Keratinocyte (primary cell): ENCODE measurements around the gene TCTN1. TPM values are rescaled to one million over a fixed set of nuclear protein-coding genes. Genes with fewer than 3 reads are reported as not detected.

Experiments used
- DNase-seq: peaks from one replicate; pipeline ENCODE4 v3.0.0-alpha.2; 2011; ENCODE audit warnings: low read depth, missing footprints, low spot score
- FAIRE-seq: peaks from 2 replicates; lab custom pipeline; 2011; peaks lifted over from hg19 to GRCh38; lab: Jason Lieb, UNC
- H2AFZ ChIP-seq: 2 replicates; pipeline ENCODE4 v1.6.0; 2012; ENCODE audit warnings: low read length, control low read depth, inconsistent platforms; ENCODE audit not compliant: control insufficient read depth
- H3K27ac ChIP-seq: 2 replicates; pipeline ENCODE4 v1.5.1; 2011; ENCODE audit warnings: low read length; ENCODE audit not compliant: control insufficient read depth, insufficient read depth
- H3K27me3 ChIP-seq: 3 replicates; pipeline ENCODE4 v1.6.0; 2011; ENCODE audit warnings: low read length; ENCODE audit not compliant: control insufficient read depth, insufficient read depth; ENCODE audit errors: extremely low read depth
- H3K36me3 ChIP-seq, 2 experiments: 2 replicates in 1 of 2; 3 replicates in 1 of 2; pipeline ENCODE4 v1.5.1; 2011; ENCODE audit warnings: low read length in 2 of 2, mild to moderate bottlenecking in 1 of 2; ENCODE audit not compliant: control insufficient read depth in 2 of 2, insufficient read depth in 2 of 2; ENCODE audit errors: extremely low read depth in 1 of 2
- H3K4me1 ChIP-seq: 3 replicates; pipeline ENCODE4 v1.5.1; 2011; ENCODE audit warnings: low read length; ENCODE audit not compliant: control insufficient read depth, insufficient read depth; ENCODE audit errors: extremely low read depth
- H3K4me2 ChIP-seq: 3 replicates; pipeline ENCODE4 v1.6.0; 2011; ENCODE audit warnings: low read depth, low read length; ENCODE audit not compliant: control insufficient read depth, insufficient read depth; ENCODE audit errors: extremely low read depth
- H3K4me3 ChIP-seq, 3 experiments: fragments of 200-600 bp in 1 of 3; sonication (generic) in 1 of 3; 2 replicates in 2 of 3; 3 replicates in 1 of 3; pipeline ENCODE4 v1.5.1; 2011 to 2016; ENCODE audit warnings: low read length in 3 of 3, mild to moderate bottlenecking in 3 of 3, control low read depth in 2 of 3, inconsistent platforms in 1 of 3, low read depth in 1 of 3, mixed read lengths in 1 of 3, mixed run types in 1 of 3, moderate library complexity in 1 of 3; ENCODE audit not compliant: control insufficient read depth in 2 of 3, insufficient read depth in 2 of 3; ENCODE audit errors: extremely low read depth in 1 of 3
- H3K79me2 ChIP-seq: 2 replicates; pipeline ENCODE4 v1.6.0; 2012; ENCODE audit warnings: low read length; ENCODE audit not compliant: control insufficient read depth, insufficient read depth
- H3K9ac ChIP-seq: 3 replicates; pipeline ENCODE4 v1.6.0; 2011; ENCODE audit warnings: low read length; ENCODE audit not compliant: control insufficient read depth, insufficient read depth; ENCODE audit errors: extremely low read depth
- H3K9me1 ChIP-seq: 3 replicates; pipeline ENCODE4 v1.6.0; 2011; ENCODE audit warnings: low read length; ENCODE audit not compliant: control insufficient read depth, insufficient read depth; ENCODE audit errors: extremely low read depth
- H3K9me3 ChIP-seq: 2 replicates; pipeline ENCODE4 v1.5.1; 2012; ENCODE audit warnings: low read depth, low read length; ENCODE audit not compliant: control insufficient read depth
- H4K20me1 ChIP-seq: 3 replicates; pipeline ENCODE4 v1.6.0; 2011; ENCODE audit warnings: low read length; ENCODE audit not compliant: control insufficient read depth, insufficient read depth; ENCODE audit errors: extremely low read depth
- EZH2 ChIP-seq: IDR thresholded peaks from one replicate; pipeline ENCODE4 v1.6.1; 2012; ENCODE audit warnings: inconsistent platforms, mild to moderate bottlenecking, low read length, moderate library complexity
- dilution Hi-C: fragments of 300-500 bp; cut with MboI; formaldehyde crosslinking; loops from one replicate; pipeline ENCODE4 v1.7.0; 2020; ENCODE audit warnings: low sequenced_read_pairs; ENCODE audit not compliant: extremely low pct_ligation_motif_present
- polyA plus RNA-seq, 5 experiments: library from polyadenylated mRNA; depleted of rRNA in 3 of 5; stranded (reverse) in 3 of 5; stranded (forward) in 1 of 5; unstranded in 1 of 5; fragments of >200 nt; gene quantifications; 1 replicate in 1 of 5; 2 replicates in 3 of 5; 3 replicates in 1 of 5; pipeline versions ENCODE4 v1.2.1 to v1.2.3, GENCODE V29; 2011 to 2012; ENCODE audit warnings: missing spikeins in 2 of 5, low read depth in 1 of 5, low replicate concordance in 1 of 5
- TF ChIP-seq, protein P1 (sequence below), 3 experiments: IDR thresholded peaks in 1 of 3; conservative IDR thresholded peaks in 1 of 3; optimal IDR thresholded peaks in 1 of 3; 2 replicates in 2 of 3; 3 replicates in 1 of 3; pipeline versions ENCODE3 to v1.5.1; 2011; ENCODE audit warnings: low read length in 3 of 3, mild to moderate bottlenecking in 3 of 3, moderate library complexity in 2 of 3, control low read depth in 1 of 3, inconsistent platforms in 1 of 3; ENCODE audit not compliant: insufficient read depth in 2 of 3; ENCODE audit errors: extremely low read depth in 1 of 3

TCTN1 gene
- polyA plus RNA-seq, 1 donor (not counting 4 experiments of a cell fraction or from before 2014, with no cell fraction given), result 30.6 TPM

DNA sequence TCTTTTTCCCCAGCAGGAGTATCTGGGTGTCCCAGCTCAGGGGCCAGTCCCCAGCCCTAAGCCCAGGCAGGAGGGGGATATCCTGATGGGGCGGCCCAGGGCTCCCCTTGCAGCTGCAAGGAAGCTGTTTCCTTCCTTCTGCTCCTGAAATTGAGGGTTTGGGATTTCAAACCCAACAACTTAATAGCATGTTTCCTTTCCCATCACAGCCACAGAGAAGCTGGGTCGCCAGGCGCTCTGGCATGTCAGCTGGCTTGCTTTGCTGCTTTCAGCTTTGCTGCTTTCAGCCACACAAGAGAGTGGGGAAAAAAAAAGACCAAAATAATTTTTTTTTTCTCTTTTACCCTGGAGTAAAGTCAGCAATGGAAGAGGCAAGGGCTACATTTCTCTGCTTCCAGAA lies 44.9 kb downstream of the TCTN1 start:
- Histone ChIP-seq H3K27ac (no peak overlapping the region), H3K36me3 (no peaks in the 10 kb centered on the region), H2AFZ (no peak overlapping the region), H3K4me3 (no peak overlapping the region), H3K27me3 (no peaks in the 10 kb centered on the region), H3K9ac (no peak overlapping the region), H3K9me3 (no peaks in the 10 kb centered on the region), H3K79me2 (no peaks in the 10 kb centered on the region), H3K9me1 (no peaks in the 10 kb centered on the region), H4K20me1 (no peaks in the 10 kb centered on the region), H3K4me1 (no peaks in the 10 kb centered on the region), H3K4me2 (no peak overlapping the region)
- no peak for FAIRE-seq
- DNase-seq, result no peak
- dilution Hi-C loops, result no loop called here
- no peak for TF ChIP-seq EZH2
- TF ChIP-seq, protein P1, sequence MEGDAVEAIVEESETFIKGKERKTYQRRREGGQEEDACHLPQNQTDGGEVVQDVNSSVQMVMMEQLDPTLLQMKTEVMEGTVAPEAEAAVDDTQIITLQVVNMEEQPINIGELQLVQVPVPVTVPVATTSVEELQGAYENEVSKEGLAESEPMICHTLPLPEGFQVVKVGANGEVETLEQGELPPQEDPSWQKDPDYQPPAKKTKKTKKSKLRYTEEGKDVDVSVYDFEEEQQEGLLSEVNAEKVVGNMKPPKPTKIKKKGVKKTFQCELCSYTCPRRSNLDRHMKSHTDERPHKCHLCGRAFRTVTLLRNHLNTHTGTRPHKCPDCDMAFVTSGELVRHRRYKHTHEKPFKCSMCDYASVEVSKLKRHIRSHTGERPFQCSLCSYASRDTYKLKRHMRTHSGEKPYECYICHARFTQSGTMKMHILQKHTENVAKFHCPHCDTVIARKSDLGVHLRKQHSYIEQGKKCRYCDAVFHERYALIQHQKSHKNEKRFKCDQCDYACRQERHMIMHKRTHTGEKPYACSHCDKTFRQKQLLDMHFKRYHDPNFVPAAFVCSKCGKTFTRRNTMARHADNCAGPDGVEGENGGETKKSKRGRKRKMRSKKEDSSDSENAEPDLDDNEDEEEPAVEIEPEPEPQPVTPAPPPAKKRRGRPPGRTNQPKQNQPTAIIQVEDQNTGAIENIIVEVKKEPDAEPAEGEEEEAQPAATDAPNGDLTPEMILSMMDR (optimal IDR thresholded peaks at IDR 0.05 in 1 of 3, IDR thresholded peaks at IDR 0.05 in 1 of 3, conservative IDR thresholded peaks at IDR 0.05 in 1 of 3; ENCODE audit: extremely low read depth in 1 of 3, insufficient read depth in 2 of 3, low read length in 3 of 3), result no peak

DNA sequence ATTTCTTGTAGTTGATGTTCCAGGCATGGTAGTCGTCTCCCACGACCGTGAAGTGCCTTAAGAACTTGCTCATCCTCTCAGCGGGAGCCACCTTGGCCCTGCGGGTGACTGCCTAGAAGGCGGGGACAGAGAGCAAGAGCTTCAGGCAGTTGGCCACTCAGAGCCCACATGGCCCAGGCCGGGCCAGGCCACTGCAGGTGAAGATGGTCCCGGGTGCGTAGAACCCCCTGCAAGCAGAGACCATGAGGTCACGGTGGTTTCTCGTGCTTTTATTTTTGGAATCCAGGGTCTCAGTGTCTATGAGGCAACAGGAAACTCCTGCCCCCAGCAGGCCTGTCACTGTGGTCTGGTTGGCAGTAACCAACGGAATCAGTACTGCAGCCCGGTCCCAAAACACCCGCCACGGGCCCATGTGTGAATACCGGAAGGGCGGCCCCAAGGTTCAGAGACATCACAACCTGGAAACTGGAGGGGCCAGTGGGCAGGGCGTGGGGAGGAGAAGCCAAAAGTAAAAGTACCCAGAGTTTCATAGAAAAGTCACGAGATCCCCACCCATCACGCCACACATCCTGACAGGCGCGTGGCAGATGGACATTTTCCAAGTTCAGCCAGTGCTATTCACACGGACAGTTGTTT lies 47.5 kb downstream of the TCTN1 start:
- Histone ChIP-seq H3K4me1 (no peaks in the 10 kb centered on the region), H3K79me2 (no peaks in the 10 kb centered on the region), H4K20me1 (no peaks in the 10 kb centered on the region), H3K27ac (no peak overlapping the region), H2AFZ (no peak overlapping the region), H3K9me3 (no peaks in the 10 kb centered on the region), H3K36me3 (no peaks in the 10 kb centered on the region), H3K9me1 (no peaks in the 10 kb centered on the region), H3K27me3 (no peaks in the 10 kb centered on the region), H3K9ac (no peak overlapping the region), H3K4me2 (no peak overlapping the region), H3K4me3 (no peak overlapping the region)
- TF ChIP-seq, protein P1 (optimal IDR thresholded peaks at IDR 0.05 in 1 of 3, IDR thresholded peaks at IDR 0.05 in 1 of 3, conservative IDR thresholded peaks at IDR 0.05 in 1 of 3; ENCODE audit: extremely low read depth in 1 of 3, insufficient read depth in 2 of 3, low read length in 3 of 3), result no peak
- TF ChIP-seq EZH2, result no peak
- no peak for DNase-seq
- FAIRE-seq, result no peak
- dilution Hi-C loops, result no loop called here
